Kidney tubule cell (primary cell): Measurements from ENCODE around the gene MT1E.

ENCODE experiments used
- DNase-seq: peaks from one replicate; pipeline ENCODE4 v3.0.0-alpha.2; 2018; ENCODE audit warnings: low spot score

The MT1E gene

DNA sequence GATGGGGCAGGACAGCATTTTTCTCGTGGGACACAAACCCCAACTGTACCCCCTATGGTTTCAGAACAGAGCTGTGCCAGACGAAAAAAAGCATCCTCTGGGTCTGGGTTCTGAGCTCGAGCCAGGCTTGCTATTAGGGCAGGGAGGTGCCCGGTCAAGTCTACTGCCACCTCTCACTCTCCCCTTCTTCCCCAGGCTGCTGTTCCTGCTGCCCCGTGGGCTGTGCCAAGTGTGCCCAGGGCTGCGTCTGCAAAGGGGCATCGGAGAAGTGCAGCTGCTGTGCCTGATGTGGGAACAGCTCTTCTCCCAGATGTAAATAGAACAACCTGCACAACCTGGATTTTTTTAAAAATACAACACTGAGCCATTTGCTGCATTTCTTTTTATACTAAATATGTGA is 1.1 kb downstream of the MT1E start:
- peak; percentile 11 for DNase-seq

DNA sequence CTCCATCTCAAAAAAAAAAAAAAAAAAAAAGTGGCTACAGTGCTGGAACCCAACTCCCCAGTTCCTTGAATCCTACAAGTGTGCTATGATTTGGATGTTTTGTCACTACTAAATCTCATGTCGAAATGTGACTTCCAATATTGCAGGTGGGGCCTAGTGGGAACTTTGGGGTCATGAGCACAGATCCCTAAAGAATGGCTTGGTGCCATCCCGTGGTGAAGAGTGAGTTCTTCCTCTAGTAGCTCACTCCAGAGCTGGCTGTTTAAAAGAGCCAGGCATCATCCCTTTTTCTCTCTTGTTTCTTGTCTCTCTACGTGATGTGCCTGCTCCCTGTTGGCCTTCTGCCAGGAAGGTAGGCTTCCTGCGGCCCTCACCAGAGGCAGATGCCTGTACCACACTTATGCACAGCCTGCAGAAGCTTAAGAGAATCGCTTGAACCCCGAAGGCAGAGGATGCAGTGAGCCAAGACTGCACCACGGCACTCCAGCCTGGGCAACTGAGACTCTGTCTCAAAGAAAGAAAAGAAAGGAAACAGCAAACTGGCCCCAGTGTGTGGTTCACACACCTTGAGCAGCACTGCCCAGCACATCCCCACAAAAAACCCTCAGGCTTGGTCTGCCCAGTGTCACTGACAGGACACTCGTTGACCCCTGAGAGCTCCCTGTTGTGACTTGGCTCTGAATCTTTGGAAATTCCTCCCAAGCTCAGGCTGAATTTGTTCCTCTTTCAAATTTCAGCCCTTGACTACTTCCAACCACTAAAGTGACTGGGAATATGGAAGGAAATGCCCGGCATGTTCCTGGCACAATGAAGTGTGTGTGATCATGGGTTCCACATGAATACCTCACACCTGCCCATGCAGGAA is 3.1 kb downstream of the MT1E start:
- peak; percentile 47 for DNase-seq

DNA sequence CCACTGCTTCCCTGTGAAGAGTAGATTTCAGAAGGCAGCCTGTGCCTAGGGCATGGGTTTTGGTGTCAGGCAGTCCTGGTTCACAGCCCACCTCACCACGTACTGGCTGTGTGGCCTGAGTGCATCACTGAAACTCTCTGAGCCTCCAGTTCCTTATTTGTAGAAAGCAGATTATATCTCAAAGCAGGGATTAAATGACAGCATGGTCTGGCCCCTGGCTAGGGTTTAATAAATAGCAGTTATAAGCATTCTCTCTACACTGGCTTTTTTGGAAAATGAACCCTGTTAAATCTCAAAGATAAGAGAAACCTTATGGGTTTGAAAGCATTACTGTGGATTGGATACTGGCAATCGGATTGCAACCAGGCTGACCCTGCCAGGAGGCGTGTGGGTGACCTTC is 4.0 kb downstream of the MT1E start:
- no peak for DNase-seq

DNA sequence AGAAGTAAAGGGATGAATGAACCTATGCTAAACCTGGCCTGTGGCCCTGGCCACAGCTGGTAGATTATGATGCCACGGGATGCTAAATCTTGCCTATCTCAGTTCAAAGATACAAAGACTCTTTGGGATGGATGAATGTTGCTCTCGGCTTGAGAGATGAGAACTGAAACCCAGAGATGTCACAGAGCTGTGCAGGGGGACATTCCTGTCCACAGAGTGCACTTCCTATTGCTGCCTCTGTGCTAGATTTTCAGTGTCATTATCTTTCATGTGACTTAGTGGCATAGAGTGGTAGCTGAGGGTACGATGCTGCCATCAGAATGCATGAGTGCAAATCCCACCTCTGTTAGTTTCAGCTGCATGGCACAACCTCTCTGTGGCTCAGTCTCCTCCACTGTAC is 4.6 kb downstream of the MT1E start:
- no peak for DNase-seq

DNA sequence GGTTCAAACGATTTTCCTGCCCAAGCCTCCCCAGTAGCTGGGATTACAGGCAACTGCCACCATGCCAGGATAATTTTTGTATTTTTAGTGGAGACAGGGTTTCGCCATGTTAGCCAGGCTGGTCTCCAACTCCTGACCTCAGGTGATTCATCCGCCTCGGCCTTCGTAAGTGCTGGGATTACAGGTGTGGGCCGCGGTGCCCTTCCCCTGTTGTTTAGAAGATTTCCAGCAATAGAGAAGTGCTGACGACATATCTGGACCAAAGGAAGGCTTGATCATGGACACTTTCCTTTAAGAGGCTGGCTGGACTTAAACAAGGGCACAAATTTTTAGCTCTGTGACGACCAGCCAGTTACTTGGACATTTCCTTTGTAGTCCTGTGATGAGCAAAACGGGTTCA is 5.6 kb downstream of the MT1E start:
- no peak for DNase-seq

DNA sequence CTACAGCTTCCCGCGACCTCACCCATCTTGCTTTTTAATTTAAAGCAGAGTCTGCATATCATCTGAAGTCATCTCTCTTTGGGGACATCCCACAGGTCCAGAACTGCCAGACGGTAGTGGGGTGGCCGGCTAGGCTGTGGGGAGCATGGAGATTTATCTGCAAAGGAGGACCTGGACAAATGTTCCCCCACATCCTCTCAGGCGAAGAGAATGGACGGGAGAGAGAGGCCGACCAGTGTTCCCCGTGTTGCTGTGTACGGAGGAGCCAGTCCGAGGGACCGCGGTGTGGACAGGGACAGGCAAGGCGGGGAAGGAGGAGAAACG is 6.2 kb downstream of the MT1E start:
- DNase-seq, result no peak

DNA sequence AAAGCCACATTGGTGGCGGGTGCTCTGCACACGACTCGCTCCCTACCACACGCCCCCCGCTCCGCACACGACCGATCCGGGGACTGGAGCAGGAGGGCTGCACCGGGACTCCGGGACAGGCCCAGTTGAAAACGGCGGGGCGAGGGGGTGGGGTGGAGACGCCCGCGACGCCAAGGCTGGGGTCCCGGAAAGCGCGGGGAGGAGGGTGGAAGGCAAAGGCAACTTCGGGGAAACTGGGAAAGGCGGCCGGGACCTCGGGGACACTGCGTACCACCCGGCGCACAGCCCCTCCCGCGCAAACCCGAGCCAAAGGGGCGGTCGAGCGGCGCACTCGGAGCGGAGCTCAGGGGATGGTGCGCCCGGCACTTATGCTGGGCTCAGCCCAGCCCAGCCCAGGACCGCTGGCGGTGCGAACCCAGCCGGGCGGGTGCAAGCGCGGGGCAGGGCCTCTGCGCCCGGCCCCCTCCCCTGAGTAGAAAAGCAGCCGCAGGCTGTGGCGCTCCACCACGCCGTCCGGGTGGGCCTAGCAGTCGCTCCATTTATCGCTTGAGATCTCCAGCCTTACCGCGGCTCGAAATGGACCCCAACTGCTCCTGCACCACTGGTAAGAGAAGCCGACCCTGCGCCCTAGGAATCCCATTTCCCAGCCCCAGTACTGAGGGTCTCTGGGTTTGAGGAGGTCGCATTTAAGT is 6.7 kb downstream of the MT1E start, which contains the start of gene MT1M:
Gene MT1M (plus strand): TSS at position 504 of the 692 bp plus-strand sequence. CDS start 73 bp downstream, at position 577.
- DNase-seq, result peak; percentile 18

DNA sequence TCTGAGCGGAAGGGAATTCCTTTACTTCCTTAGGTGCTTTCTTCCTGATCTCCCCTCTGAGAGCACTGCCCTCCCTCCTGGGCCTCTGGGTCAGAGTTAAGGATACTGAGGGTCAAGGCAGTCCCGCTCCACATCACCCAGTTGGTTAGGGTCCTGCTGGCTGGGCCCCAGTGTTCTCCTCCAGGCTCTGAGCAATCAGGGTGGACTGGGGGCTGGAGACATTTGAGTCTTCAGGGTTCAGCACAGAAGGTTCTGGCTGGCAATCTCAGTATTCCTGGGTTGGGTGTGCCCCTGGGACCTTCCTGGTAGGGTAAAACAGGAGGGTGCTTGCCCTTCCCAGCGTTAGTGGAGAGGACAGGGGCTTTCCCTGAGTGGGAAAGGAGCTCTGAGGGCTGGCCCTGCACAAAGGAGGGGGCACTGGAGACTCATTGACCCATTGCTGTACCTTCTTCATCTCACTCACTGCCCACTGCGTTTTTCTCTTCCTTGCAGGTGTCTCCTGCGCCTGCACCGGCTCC is 7.3 kb downstream of the MT1E start:
- no peak for DNase-seq

DNA sequence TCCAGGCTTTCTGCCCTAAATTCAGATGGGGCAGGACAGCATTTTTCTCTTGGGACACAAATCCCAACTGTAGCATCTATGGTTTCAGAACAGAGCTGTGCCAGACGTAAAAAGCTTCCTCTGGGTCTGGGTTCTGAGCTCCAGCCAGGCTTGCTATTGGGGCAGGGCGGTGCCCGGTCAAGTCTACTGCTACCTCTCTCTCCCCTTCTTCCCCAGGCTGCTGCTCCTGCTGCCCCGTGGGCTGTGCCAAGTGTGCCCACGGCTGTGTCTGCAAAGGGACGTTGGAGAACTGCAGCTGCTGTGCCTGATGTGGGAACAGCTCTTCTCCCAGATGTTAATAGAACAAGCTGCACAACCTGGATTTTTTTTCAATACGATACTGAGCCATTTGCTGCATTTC is 8.0 kb downstream of the MT1E start:
- DNase-seq, result no peak

DNA sequence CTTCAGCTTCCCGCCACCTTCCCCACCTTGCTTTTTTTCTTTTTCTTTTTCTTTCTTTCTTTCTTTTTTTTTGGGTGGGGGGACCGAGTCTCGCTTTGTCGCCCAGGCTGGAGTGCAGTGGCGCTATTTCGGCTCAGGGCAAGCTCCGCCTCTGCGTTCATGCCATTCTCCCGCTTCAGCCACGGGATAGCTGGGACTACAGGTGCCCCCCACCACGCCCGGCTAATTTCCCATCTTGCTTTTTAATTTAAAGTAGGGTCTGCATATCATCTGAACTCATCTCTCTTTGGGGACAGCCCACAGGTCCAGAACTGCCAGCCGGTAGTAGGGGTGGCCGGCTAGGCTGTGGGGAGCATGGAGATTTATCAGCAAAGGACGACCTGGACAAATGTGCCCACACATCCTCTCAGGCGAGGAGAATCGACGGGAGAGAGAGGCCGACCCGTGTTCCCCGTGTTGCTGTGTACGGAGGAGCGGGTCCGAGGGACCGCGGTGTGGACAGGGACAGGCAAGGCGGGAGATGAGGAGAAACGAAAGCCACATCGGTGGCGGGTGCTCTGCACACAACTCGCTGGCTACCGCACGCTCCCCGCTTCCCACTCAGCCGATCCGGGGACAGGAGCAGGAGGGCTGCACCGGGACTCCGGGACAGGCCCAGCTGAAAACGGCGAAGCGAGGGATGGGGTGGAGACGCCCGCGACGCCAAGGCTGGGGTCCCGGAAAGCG is 9.3 kb downstream of the MT1E start:
- no peak for DNase-seq

DNA sequence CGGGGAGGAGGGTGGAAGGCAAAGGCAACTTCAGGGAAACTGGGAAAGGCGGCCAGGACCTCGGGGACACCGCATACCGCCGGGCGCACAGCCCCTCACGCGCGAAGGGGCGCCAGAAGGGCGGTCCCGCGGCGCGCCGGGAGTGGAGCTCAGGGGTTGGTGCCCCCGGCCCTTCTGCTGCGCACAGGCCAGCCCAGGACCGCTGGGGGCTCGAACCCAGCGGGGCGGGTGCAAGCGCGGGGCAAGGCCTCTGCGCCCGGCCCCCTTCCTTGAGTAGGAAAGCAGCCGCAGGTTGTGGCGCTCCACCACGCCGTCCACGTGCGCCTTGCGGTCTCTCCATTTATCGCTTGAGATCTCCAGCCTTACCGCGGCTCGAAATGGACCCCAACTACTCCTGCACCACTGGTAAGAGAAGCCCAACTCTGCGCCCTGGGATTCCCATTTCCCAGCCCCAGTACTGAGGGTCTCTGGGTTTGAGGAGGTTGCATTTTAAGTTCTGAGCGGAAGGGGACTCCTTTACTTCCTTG is 9.9 kb downstream of the MT1E start:
- no peak for DNase-seq

DNA sequence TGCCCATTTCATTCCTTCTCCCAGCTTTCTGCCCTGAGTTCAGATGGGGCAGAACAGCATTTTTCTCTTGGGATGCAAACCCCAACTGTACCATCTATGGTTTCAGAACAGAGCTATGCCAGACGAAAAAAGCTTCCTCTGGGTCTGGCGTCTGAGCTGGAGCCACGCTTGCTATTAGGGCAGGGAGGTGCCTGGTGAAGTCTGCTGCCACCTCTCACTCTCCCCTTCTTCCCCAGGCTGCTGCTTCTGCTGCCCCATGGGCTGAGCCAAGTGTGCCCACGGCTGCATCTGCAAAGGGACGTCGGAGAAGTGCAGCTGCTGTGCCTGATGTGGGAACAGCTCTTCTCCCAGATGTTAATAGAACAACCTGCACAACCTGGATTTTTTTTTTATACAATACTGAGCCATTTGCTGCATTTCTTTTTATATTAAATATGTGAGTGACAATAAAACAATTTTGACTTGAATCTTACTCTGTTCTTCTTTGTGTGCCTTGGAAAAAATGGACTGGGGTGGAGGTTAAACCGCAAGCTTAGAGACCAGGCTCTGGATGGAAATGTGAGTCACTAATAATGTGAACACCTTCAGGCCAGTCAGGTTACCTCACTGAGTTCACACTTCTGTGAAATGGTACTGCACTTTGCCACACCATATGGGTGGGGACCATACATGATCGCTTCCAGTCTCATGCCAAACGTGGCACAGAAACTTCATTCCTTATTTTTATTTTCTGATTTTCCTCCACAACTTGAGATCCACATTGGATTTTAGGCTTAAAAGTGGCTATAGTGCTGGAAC is 11.2 kb downstream of the MT1E start:
- DNase-seq, result no peak

DNA sequence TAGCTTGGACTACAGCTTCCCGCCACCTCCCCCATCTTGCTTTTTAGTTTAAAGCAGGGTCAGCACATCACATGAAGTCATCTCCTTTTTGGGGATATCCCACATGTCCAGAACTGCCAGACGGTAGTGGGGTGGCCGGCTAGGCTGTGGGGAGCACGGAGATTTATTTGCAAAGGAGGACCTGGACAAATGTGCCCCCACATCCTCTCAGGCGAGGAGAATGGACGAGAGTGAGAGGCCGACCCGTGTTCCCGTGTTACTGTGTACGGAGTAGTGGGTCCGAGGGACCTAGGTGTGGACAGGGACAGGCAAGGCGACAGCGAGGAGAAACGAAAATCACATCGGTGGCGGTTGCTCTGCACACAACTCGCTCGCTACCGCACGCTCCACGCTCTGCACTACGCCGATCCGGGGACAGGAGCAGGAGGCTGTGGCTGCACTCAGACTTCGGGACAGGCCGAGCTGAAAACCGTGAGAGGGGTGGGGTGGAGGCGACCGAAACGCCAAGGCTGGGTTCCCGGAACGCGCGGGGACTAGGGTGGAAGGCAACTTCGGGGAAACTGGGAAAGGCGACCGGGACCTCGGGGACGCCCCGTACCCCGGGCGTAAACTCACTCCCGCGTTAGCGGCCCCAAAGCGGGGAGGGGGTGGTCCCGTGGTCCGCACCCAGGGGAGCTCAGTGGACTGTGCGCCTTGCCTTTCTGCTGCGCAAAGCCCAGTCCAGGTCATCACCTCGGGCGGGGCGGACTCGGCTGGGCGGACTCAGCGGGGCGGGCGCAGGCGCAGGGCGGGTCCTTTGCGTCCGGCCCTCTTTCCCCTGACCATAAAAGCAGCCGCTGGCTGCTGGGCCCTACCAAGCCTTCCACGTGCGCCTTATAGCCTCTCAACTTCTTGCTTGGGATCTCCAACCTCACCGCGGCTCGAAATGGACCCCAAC is 12.5 kb downstream of the MT1E start, which contains the start of gene MT1A:
Gene MT1A (plus strand): TSS at position 853 of the 937 bp plus-strand sequence. CDS start 73 bp downstream, at position 926.
- peak; percentile 46 for DNase-seq

DNA sequence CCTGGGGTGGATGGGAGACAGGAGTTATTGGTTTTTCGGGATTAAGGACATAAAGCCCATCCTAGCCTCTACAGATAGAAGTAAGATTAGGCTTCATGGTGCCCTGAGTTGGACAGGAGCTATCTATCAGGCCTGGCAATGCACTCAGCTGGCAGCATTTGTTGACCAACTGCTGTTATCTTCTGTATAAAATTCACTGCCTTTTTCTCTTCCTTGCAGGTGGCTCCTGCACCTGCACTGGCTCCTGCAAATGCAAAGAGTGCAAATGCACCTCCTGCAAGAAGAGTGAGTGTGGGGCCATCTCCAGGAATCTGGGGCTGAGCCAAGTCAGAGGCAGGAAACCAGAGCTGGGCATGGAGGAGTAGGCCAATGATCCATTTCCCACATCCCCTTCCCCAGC is 13.5 kb downstream of the MT1E start:
- DNase-seq, result no peak

DNA sequence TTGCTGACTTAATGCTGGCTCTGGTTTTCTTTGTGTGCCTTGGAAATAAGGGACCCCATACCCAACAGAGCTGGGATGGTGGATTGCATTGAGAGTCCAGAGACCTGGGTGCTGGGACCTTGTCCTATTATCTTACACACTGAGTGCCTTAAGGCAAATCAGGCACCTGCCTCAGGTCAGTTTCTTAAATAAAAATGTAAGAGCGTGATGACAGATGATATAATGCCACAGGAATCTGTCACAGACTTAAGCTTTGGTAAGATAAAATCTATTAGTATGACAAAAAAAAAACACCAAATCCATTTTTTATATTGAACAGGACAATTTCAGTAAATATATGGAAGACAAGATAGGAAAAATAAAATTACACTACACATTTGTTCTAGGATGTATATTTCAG is 14.5 kb downstream of the MT1E start:
- no peak for DNase-seq

DNA sequence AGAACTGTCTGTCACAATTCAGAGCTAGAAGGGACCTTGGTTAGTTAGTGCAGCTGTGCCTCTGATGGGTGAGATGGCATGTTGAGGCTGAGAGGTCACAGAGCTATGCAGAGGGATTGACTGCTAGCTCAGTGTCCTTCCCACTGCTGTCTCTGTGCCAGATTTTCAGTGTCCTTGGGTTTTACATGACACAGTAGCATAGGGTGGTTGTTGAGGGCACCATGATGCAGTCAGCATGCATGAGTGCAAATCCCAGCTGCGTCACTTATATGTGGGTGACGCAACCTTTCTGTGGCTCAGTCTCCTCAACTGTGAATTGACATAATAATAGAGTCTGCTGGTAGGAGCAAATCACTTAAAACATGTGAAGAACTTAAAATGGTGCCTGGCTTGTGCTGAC is 15.6 kb downstream of the MT1E start:
- no peak for DNase-seq

DNA sequence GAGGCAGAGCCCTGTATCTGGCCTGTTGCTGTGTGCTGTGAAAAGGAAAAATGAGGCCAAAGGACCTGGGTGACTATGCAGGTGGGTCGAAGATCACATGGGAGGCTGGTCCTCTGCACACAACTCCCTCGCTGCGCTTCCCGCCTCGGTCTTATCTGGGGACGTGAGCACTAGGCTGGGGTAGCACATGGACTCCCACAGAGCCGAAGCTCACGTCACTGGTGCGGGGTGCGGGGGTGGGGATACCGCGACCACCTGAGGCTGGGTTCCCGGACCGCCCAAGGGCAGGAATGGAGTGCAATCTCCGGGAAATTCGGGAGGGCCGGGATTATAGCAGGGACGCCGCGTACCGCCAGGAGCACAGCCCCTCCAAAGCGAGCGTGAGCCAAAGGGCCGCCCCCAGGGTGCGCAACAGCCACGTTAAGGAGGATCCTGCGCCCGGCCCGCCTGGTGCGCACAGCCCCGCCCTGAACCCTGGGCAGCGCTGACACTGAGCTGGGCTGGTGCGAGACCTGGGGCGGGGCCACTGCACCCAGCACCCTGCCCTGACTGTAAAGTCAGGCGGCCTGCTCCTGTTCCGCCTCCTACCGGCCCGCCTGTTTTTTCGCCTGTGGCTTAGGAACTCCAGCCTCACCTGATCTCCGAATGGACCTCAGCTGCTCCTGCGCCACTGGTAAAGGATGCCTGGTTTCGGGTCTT is 17.6 kb downstream of the MT1E start:
- peak; percentile 83 for DNase-seq

DNA sequence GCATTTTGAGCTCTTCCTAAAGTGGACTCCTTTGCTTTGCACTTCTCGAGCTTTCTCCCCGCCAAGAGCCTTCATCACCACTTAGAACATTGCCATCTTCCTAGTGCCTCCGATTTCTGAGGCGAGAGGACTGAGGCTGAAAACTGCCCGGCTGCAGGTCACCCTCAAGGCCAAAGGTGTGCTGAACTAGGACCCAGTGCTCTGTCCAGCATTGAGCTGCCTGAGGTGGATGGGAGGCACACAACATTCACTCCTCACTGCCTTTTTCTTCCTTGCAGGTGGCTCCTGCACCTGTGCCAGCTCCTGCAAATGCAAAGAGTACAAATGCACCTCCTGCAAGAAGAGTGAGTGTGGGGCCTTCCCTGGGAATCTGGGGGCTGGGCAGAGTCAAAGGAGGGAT is 18.3 kb downstream of the MT1E start:
- DNase-seq, result no peak

DNA sequence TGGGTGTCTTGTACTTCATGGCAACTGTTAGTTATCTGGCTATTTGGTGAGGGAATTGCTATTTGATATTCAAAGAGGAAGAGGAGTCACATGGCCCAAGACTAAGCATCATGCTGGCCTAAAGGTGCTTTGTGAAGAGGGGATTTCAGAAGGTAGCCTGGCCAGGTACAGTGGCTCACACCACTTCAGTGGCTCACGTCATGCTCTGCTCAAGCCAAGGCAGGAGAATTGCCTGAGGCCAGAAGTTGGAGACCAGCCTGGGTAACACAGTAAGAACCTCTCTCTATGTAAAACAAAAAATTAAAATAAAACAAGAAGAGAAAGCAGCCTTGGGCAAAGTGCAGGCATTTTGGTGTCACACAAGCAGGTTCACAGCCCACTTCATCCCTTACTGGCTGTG is 19.7 kb downstream of the MT1E start:
- DNase-seq, result no peak

DNA sequence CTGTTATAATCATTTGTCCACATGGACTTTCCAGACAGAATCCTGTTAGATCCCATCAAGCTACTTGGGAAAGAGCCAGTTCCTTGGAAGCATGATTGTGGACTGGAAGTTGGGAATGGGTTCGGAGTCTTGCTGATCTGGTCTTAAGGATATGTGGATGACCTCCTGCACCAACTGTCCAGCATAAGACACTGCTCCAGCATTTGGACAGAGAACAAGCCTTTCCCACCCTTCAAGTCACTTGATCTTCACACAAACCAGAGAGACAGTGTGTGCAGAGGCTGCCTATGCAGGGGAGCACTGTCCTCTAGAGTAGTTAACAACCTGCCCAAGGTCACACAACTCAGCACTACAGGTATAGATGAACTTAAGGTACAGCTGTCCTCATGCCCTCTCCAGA is 20.3 kb downstream of the MT1E start:
- DNase-seq, result no peak
